T47D (cell line): Measurements from ENCODE around the gene WDR1.

Experiments used
- DNase-seq, 2 experiments: peaks; one replicate each; pipeline versions ENCODE4 v3.0.0 to v3.0.0-alpha.2; 2011 to 2012; ENCODE audit warnings: low read depth in 1 of 2, low spot score in 1 of 2
- JUND ChIP-seq: IDR thresholded peaks from 2 replicates; pipeline ENCODE4 v1.6.1; 2012; ENCODE audit warnings: low read depth
- in situ Hi-C: cut with HindIII; loops from 2 replicates; pipeline ENCODE4 v1.10.0; 2016; ENCODE audit warnings: low sequenced_read_pairs, low pct_unique_long_range_greater_than_20kb

The WDR1 gene

DNA sequence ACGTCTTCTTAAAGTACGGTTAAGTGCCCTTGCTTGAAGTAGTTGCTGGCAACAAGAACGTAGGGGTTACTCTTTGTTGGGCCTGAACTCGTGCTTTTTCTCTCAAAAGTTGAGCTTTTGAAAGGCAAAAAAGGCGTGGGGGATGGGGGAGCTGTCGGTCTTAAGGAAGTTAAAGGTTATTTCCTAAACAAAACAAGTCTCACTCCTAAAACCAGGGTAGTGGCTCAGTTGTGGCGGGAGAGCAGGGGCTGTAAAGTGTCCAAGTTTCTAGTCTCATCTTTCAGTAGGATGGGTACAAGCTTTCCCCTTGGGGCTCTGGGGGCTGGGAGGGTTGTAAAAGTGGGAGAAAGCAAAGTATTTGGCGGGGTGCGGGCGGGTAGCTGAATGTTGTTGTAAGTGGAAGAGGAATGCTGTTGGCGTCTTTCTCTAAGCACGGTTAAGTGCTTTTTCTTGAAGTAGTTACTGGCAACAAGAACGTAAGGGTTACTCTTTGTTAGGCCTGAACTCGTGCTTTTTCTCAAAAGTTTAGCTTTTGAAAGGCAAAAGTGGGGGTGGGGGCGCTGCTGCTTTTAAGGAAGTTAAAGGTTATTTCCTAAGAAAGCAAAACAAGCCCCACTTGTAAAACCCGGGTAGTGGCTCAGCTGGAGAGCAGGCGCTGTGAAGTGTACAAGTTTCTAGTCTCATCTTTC, 904 bp upstream of the WDR1 start:
- no peak for DNase-seq
- in situ Hi-C loops, result no loop called here
- TF ChIP-seq JUND, result no peak

DNA sequence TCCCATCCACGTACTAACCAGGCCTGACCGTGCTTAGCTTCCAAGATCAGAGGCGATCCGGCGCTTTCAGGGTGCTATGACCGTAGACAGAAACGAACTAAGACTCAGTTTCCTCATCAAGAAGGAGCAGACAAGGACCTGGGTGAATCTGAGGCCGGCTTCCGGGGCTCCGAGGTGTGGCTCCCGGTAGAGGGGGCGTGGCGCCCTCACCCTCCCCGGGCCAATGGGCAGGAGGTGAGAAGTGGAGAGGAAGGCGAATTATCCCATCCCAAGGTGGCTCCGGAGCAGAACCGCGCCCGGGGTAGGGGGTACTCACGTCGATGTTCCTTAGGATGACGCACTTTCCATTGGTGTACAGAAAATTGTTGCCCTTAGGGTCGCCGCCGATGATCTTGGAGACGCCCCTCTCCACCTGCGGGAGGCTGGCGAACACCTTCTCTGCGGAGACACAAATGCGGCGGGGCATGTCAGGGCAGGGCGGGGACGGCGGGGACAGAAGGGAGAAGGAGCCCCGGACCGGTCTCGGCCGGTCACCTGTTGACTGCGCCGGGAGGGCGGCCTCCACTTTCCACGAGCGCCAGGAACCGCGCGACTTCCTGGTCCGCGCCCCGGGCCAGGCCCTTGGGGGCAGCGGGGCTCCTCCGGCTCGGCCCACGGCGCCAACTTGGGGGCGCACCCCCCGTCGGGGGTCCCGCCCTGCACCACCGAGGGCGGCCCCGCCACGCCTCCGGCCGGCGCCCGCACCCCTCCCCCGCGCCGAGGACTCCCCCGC, 616 bp downstream of the WDR1 start:
- no peak for TF ChIP-seq JUND
- in situ Hi-C loops, result no loop called here
- peak; percentile 64 to 66 for DNase-seq

DNA sequence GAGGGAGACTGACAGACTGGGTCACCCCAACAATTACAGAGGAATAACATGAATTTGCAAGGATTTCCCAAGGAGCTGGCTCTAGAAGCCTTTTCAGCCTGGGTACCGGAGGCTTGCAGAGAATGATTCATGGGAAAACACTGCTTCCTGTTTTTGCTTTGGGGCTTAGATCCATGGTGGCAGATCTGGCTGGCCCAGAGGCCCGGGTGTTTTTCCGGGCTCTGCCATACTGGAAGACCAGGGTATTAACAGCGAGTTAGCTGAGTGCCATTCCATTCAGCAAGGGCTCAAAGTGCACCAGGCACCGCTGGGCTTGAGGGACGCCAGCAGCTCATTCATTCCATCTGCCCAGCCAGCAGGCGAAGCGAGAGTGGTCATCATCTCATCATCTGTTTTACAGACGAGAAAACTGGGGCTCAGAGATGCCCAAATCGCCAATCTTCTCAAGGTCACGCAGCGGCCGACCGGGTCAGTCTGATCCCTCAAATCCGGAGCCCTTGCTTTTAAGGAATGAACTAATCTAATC, 1.3 kb downstream of the WDR1 start:
- DNase-seq, result no peak

DNA sequence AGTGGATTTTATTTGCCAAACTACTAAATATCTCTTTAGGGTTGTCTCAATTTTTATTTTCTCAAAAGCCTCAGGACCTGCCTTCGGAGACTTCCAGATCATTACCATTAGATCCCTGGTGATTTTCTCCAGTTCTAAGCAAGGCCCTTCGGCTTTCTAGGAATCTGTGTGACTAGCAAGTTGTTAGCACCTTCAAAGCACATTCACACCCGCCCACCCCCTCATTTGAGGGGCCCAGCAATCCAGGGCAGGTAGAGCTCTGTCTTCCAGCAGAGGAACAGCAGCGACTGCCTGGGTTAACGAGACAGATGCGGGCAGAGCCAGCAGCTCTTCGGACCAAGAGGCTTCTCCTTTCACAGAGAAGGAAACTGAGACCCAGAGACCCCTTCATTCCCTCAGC, 2.0 kb downstream of the WDR1 start:
- DNase-seq, result no peak
- in situ Hi-C loops, result no loop called here
- no peak for TF ChIP-seq JUND

More for the DNA sequence above, 1.3 kb downstream of the WDR1 start:
- no peak for TF ChIP-seq JUND
- in situ Hi-C loops, result no loop called here

DNA sequence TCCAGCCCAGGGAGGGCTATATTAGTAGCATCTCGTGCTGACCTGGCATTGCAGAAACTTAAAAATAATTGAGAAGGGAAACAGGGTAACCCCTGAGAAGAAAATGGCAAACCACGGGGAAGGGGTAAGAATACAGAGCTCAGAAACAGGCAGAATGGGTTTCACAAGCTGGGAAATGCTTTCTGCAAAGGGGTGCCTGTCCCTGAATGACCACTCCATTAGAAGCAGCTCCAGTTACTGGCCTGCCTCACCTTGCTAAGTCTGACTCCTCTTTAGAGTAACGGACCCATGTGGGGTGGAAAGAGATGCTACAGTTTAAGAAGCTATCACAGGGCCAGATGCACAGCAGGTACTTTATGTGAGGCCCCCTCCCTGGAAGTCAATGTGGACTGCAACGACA, 2.5 kb downstream of the WDR1 start:
- in situ Hi-C loops, result no loop called here
- no peak for TF ChIP-seq JUND
- no peak for DNase-seq

DNA sequence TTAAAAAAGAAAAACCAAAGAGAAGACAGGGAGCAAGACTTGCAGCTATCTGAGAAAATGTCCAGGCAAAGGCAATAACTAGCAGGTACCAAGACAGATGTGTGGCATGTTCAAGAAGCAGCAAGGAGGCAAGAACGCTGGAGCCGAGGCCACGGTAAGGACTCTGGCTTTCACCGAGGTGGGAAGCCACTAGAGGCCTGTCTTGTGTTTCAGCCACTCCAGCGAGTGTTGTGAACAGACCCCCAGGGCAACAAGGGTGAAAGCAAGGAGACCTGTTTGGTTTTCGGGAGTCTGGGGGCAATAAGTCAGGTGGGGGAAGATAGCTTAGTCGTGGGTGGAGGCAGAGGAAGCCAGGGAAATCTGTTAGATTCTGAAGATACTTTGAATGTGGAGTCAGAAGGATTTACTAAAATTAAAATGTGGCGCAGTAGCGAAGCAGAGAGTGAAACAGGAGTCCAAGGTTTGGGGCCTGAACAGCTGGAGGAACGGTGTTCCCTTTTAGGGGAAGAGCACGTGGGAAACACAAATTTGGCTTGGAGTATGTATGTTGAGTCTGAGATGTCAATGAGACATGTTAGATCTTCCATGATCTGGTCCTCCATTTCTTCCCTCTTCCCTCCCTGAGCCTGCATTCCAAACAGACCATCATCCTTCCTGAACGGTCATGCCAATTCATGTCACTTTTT, 3.1 kb downstream of the WDR1 start:
- DNase-seq, result no peak
- TF ChIP-seq JUND, result no peak
- in situ Hi-C loops, result no loop called here

DNA sequence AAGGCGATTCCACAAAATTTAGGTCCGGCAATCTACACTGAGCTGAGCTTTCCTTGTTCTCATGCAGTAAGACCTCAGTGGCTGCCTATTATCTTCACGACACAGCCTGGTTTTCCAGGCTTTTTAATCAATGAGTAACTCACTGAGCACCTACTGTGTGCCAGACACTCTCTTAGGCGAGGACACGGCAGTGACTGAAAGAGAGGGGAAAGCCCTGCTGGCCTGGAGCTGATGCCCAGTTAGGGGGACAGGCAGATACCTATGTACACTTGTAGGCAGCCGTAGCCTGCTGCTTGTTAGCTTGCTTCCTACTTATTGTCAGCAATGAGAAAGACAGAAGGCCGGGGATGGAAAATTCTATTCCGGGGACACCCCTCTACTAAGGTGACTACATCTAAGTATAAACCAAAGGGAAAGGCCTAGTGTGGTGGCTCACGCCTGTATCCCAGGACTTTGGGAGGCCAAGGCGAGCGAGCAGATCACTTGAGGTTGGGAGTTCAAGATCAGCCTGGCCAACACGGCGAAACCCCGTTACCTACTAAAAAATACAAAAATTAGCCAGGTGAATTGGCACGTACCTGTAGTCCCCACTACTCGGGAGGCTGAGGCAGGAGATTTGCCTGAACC, 3.8 kb downstream of the WDR1 start:
- no peak for TF ChIP-seq JUND
- in situ Hi-C loops, result no loop called here
- DNase-seq, result no peak

DNA sequence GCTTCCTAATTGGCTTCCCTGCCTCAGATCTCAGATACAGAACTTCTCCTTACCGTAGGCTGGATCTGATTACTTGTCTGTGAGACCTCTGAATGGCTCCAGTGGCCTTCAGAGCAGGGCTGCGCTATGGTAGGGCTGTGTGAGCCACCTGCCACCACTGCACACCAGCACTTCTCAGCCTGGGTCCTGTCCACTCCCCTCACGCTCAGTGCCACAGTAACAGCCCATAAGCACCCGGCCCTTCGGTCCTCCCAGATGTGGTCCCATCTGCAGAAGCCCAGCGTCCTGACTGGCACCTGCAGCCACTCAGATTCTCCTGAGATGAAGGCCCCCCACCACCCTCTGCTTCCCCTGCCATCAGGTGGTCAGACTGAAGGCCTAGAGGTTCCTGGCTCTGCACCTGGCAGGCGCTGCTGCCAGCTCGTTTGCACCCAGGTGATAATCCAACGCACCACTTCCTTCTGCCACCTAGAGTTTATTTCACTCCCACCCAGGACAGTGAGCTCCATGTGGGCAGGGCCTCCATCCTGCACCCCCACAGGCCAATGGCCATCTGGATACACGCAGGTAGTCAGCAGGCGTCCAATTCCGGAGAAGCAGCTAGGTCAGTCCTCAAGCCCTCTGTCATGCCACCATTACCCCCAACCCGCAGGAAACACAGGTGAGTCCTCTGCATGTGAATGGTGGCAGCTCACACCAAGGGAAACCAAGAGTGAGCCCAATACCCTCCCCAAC, 5.4 kb downstream of the WDR1 start:
- TF ChIP-seq JUND, result no peak
- in situ Hi-C loops, result no loop called here

DNA sequence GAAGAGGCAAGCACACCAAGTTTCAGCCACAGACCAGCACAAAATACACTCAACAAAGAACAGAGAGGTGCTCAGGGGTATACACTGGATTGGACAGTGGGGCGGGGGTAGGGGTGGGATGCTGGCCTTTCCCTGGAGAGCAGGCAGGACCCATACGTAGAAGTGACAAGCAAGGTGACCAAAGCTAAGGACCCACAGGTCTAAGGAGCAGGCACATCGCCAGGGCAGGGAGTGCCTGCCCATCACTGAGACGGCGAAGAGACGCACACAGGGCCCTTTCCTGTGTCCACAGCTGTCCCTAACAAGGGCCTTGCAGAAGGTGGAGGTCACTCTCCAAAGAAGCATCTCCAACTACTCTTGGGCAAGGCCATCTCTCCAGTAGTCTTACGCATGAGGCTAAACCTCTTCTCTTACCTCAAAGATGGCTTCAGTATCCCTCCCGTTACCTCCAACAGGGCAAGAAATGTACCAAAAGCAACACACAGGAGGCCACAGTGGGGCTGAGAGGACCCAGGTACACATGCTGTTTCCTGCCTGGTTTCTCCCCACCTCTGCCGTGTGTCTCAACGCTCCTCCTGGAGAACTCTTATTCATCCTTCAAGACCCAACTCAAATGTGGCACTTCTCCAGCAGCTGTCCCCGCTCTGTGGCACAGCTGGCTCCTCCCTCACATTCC, 6.5 kb downstream of the WDR1 start:
- in situ Hi-C loops, result no loop called here
- no peak for DNase-seq
- TF ChIP-seq JUND, result no peak

More for the DNA sequence above, 5.4 kb downstream of the WDR1 start:
- DNase-seq, result no peak

DNA sequence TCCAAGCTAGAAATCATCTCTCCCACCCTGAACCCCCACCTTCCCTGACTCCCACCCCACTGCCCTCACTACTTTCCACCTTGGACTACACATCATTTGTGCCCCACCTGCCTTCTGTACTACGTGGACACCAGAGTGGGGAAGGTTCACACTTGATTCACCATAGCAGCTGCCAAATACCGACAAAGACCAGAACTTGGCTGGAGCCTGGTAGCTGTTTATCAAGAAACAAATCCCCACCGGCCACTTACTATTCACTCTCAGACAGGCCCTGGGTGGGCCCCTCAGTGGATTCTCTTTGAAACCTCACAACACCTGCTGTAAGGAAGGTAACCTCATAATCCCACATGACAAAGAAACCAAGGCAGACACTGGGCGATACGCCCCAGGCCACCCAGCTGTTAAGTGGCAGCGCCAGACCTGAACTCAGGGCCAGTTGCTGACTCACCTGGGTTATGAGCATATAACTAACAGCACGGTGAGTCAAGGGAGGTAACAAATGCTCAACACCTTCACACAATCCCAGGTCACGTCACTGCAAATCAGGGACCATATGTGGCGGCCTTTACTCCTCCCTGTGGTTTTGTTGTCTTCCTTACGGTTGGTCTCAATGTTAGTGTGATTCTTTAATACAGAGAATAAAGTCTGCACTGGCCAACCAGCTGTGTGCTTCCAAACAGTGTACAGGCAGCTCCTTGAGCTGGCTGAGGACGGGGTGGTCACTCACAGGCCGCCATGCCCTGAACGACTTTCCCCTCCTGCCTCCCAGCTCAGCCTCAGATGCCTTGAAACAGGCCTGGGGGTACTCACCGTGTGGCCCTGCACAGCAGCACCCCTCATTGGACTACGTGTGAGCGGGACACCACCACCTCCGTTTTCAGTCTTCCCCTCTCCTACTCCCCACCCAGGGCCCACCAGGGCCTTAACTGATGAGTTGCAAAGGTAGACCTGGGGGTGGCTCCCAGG, 7.5 kb downstream of the WDR1 start:
- no peak for DNase-seq
- in situ Hi-C loops, result no loop called here
- TF ChIP-seq JUND, result no peak
